ENCODE data around the gene CFAP61.

The CFAP61 gene

GRCh38 chr20:20362774-20363433, 310.6 kb downstream of the CFAP61 start:
- no peak overlapping the region for H3K4me3 ChIP-seq (ENCODE audit: low read depth, low read length)

- peak overlapping the region; percentile 30 for H3K4me3 ChIP-seq (ENCODE audit: low read depth, low read length)
Measured at GRCh38 chr20:20363434-20363798, 311.1 kb downstream of the CFAP61 start.

- H3K4me3 ChIP-seq (ENCODE audit: low read depth, low read length): peak overlapping the region; percentile 30
Measured at GRCh38 chr20:20363799-20364592, 311.7 kb downstream of the CFAP61 start.

- peak overlapping the region; percentile 4 for H3K4me3 ChIP-seq (ENCODE audit: low read depth, low read length)
Measured at GRCh38 chr20:20364593-20365479, 312.5 kb downstream of the CFAP61 start.

GRCh38 chr20:20365480-20366161, 313.3 kb downstream of the CFAP61 start:
- no peak overlapping the region for H3K4me3 ChIP-seq (ENCODE audit: low read depth, low read length)

- H3K4me3 ChIP-seq (ENCODE audit: low read depth, low read length): no peak overlapping the region
Measured at GRCh38 chr20:20366551-20366875, 314.2 kb downstream of the CFAP61 start.

- peak overlapping the region; percentile 17 for H3K4me3 ChIP-seq (ENCODE audit: low read depth, low read length)
Measured at GRCh38 chr20:20366876-20367574, 314.7 kb downstream of the CFAP61 start.

GRCh38 chr20:20367575-20368417, 315.5 kb downstream of the CFAP61 start, which contains the start of gene INSM1:
Gene INSM1, plus strand, starts transcription at chr20:20368104. Its CDS starts 164 bp downstream, at chr20:20368268.
- H3K4me3 ChIP-seq (ENCODE audit: low read depth, low read length): peak within 1 kb of the TSS; percentile 65

- H3K4me3 ChIP-seq (ENCODE audit: low read depth, low read length): peak overlapping the region; percentile 65
Measured at GRCh38 chr20:20368418-20369249, 316.3 kb downstream of the CFAP61 start.

- H3K4me3 ChIP-seq (ENCODE audit: low read depth, low read length): peak overlapping the region; percentile 65
Measured at GRCh38 chr20:20369250-20370093, 317.1 kb downstream of the CFAP61 start.

GRCh38 chr20:20370094-20370575, 317.8 kb downstream of the CFAP61 start:
- H3K4me3 ChIP-seq (ENCODE audit: low read depth, low read length): peak overlapping the region; percentile 65

GRCh38 chr20:20371083-20371482, 318.8 kb downstream of the CFAP61 start:
- H3K4me3 ChIP-seq (ENCODE audit: low read depth, low read length): peak overlapping the region; percentile 31

- H3K4me3 ChIP-seq (ENCODE audit: low read depth, low read length): peak overlapping the region; percentile 31
Measured at GRCh38 chr20:20371681-20372080, 319.3 kb downstream of the CFAP61 start.

- H3K4me3 ChIP-seq (ENCODE audit: low read depth, low read length): no peak overlapping the region
Measured at GRCh38 chr20:20373091-20373571, 320.8 kb downstream of the CFAP61 start.

GRCh38 chr20:20375862-20376261, 323.5 kb downstream of the CFAP61 start:
- no peak overlapping the region for H3K4me3 ChIP-seq (ENCODE audit: low read depth, low read length)

- H3K4me3 ChIP-seq (ENCODE audit: low read depth, low read length): no peak overlapping the region
Measured at GRCh38 chr20:20386192-20386591, 333.9 kb downstream of the CFAP61 start.

GRCh38 chr20:20390393-20390792, 338.1 kb downstream of the CFAP61 start:
- H3K4me3 ChIP-seq (ENCODE audit: low read depth, low read length): no peak overlapping the region
